Thoracic aorta (tissue), 2 donors: ENCODE results near the gene DIRAS3. TPM values are rescaled to one million over a fixed set of nuclear protein-coding genes. Genes with fewer than 3 reads are reported as not detected.

Experiments
- total RNA-seq, 2 donors: library from RNA; depleted of rRNA; stranded (reverse); fragments of >200 nt; gene quantifications; one replicate each; pipeline versions ENCODE4 v1.1.0 to v1.2.3, GENCODE V29; 2016

DIRAS3 gene
- total RNA-seq, 2 donors from 2014 or later, result 4.6 TPM; not detected in 1

Other genes starting within 250 kb of the DIRAS3 start
- 100 to 1,000 TPM; 116 to 137 TPM for gene GNG12, start 217.2 kb downstream of the DIRAS3 start, total RNA-seq
- 10 to 100 TPM; 73.9 to 80.1 TPM for gene WLS, start 181.9 kb upstream of the DIRAS3 start, total RNA-seq